ENCODE measurements around the gene EPB42. TPM values are rescaled to one million over a fixed set of nuclear protein-coding genes. Genes with fewer than 3 reads are reported as not detected.

Gene EPB42
- total and polyA plus RNA-seq, 9 donors, result 0.43 to 2.5 (median 0.66) TPM; not detected in 6

DNA sequence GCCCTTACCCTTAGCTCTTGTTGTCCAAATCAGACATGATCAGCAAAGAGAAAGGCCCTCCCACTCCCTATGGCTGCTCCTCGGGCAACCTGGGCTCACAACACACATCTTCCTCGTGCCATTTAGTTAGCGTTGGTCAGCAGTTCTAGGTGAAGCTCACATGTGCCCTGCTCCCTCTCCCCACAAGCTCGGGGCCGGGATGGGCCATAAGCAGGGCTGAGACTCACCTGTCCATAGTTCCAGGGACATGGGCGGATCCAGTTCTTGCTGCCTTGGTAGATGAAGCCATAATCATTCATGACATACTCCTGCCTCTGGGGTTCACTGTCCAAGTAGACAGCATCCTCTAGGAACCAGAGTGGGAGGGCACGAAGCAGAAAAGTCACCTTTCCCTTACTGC lies 35.5 kb upstream of the EPB42 start:
- WGBS, 3 donors, result 78 to 85% (median 79%) methylated on average over 7 of the region's 7 CpGs
- intact Hi-C loops (cut with DNase I), result no loop called here
- no peaks in the 10 kb centered on the region for H3K36me3 ChIP-seq

DNA sequence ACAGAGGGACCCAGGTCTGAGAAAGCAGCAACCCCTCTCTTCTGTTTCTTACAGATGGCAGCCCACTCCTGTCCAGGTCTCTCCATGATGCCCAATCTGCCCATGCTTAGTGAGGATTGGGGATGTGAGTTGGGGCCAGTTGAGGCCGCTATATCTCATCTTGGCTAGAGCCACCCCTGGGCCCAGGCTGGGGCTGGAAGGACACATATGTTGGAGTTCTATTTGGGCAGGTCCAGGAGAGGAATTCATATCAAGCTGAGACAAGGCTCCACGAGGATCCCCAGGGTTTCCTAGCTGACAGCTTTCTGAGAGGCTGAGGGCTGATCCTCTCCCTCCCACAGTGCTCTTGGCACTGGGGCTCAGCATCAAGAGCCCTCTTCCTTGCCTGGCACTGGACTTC lies 34.6 kb upstream of the EPB42 start:
- TF ChIP-seq EP300 (IDR thresholded peaks at IDR 0.05) (no peak), POLR2A (IDR thresholded peaks at IDR 0.05) (no peak)
- TF ChIP-seq, protein P1, sequence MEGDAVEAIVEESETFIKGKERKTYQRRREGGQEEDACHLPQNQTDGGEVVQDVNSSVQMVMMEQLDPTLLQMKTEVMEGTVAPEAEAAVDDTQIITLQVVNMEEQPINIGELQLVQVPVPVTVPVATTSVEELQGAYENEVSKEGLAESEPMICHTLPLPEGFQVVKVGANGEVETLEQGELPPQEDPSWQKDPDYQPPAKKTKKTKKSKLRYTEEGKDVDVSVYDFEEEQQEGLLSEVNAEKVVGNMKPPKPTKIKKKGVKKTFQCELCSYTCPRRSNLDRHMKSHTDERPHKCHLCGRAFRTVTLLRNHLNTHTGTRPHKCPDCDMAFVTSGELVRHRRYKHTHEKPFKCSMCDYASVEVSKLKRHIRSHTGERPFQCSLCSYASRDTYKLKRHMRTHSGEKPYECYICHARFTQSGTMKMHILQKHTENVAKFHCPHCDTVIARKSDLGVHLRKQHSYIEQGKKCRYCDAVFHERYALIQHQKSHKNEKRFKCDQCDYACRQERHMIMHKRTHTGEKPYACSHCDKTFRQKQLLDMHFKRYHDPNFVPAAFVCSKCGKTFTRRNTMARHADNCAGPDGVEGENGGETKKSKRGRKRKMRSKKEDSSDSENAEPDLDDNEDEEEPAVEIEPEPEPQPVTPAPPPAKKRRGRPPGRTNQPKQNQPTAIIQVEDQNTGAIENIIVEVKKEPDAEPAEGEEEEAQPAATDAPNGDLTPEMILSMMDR (IDR thresholded peaks at IDR 0.05), result no peak
- no peaks in the 10 kb centered on the region for H3K36me3 ChIP-seq
- no peaks in the 10 kb centered on the region for H3K9me3 ChIP-seq
- no peak overlapping the region for H3K27ac ChIP-seq
- H3K4me1 ChIP-seq (ENCODE audit: insufficient read depth), result no peaks in the 10 kb centered on the region
- 57 to 75% (median 74%) methylated on average over 2 of the region's 2 CpGs for WGBS, 3 donors
- intact Hi-C loops (cut with DNase I), result no loop called here
- no peak for DNase-seq
- H3K27me3 ChIP-seq, result no peaks in the 10 kb centered on the region
- no peak overlapping the region for H3K4me3 ChIP-seq

More for the DNA sequence above, 35.5 kb upstream of the EPB42 start:
- no peak for DNase-seq
- TF ChIP-seq POLR2A (IDR thresholded peaks at IDR 0.05) (no peak), EP300 (IDR thresholded peaks at IDR 0.05) (no peak)
- TF ChIP-seq, protein P1 (IDR thresholded peaks at IDR 0.05), result no peak
- H3K27me3 ChIP-seq, result no peaks in the 10 kb centered on the region
- no peaks in the 10 kb centered on the region for H3K4me1 ChIP-seq (ENCODE audit: insufficient read depth)
- no peak overlapping the region for H3K4me3 ChIP-seq
- H3K27ac ChIP-seq, result no peak overlapping the region
- H3K9me3 ChIP-seq, result no peaks in the 10 kb centered on the region

DNA sequence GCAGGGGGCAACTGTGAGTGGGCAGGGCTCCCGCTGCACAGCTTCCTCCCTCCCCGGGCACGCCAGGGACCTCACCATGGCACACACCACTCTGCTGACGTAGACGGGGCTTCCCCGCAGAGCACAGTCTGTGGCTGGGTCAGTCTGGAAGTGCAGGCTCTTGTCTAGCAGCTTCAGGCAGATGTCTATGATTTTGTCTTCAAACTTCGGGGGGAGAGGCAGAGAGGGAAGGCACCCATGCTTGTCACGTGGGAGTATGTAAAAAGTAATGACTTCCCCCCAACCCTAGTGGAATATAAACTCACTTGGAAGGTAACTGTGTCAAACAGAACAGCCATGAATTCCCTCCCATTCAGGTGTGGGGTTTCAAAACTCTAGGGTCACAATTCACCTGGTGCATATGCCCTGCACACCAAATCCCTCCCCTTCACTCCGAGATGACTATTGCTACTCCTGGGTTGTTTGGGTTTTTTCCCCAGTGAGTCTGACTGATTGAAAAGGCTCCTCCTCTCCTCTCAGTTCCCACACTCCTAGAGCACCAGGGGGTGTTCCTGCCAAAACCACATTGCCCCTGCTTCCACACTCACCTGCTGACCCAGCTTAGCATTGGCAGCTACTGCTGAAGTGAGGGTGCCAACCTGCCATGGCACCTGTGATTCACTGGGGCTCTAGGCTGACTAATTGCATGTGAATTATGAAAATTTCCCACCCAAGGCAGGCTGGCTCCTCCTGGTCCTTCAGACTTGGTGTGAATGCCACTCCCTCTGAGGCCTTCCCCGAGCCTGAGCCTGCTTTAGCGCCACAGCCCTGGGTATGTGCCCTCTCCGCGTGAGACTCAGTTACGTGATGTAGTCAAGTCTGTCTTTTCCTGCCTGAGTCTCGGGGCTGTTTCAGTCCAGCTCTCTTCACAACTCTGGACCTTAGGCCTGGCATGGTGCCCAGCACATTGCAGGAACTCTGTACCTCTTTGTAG lies 32.9 kb upstream of the EPB42 start:
- no peak for DNase-seq
- WGBS, 3 donors, result 58 to 66% (median 60%) methylated on average over 14 to 15 of the region's 15 CpGs
- Histone ChIP-seq H3K27ac (no peak overlapping the region), H3K4me3 (no peak overlapping the region), H3K4me1 (ENCODE audit: insufficient read depth) (no peaks in the 10 kb centered on the region), H3K27me3 (no peaks in the 10 kb centered on the region), H3K9me3 (no peaks in the 10 kb centered on the region), H3K36me3 (no peaks in the 10 kb centered on the region)
- TF ChIP-seq, protein P1 (IDR thresholded peaks at IDR 0.05), result no peak
- TF ChIP-seq EP300 (IDR thresholded peaks at IDR 0.05) (no peak), POLR2A (IDR thresholded peaks at IDR 0.05) (no peak)
- intact Hi-C loops (cut with DNase I), result no loop called here

DNA sequence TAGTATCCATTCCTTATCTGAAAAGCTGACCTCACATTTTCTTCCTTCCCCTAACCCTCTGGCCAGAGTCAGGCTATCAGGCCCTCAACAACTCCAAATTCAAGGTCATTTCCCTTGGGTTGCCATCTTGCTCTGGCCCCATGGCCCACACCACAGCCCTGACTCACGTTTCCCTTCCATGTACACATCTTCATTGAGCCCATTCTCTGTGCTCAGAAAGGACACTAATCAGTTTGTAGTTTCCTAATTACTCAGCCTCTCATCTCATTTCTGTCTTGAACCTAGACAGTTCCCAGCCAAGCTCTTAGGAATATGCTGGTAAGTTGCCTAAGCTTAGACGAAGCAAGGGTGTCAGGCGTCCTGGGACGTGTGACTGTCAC lies 31.0 kb upstream of the EPB42 start:
- TF ChIP-seq POLR2A (IDR thresholded peaks at IDR 0.05), result no peak
- no peak for TF ChIP-seq EP300 (IDR thresholded peaks at IDR 0.05)
- TF ChIP-seq, protein P1 (IDR thresholded peaks at IDR 0.05), result no peak
- no peak for DNase-seq
- intact Hi-C loops (cut with DNase I), result no loop called here
- Histone ChIP-seq H3K4me3 (no peak overlapping the region), H3K4me1 (ENCODE audit: insufficient read depth) (no peaks in the 10 kb centered on the region), H3K36me3 (no peaks in the 10 kb centered on the region), H3K9me3 (no peaks in the 10 kb centered on the region), H3K27me3 (no peaks in the 10 kb centered on the region), H3K27ac (no peak overlapping the region)
- 77 to 86% (median 85%) methylated on average over 4 of the region's 4 CpGs for WGBS, 3 donors
